HG02852 (cell line): ENCODE measurements around the gene STK10.

Experiments used
- ATAC-seq: cut with Tn5 transposase; IDR thresholded peaks from one replicate; pipeline ENCODE4 v1.9.1; 2021; ENCODE audit warnings: mild to moderate bottlenecking, moderate library complexity; ENCODE audit not compliant: unreplicated experiment

STK10 gene

GRCh38 chr5:172189693-172190296 is 1.8 kb upstream of the STK10 start:
- ATAC-seq, result no peak

DNA sequence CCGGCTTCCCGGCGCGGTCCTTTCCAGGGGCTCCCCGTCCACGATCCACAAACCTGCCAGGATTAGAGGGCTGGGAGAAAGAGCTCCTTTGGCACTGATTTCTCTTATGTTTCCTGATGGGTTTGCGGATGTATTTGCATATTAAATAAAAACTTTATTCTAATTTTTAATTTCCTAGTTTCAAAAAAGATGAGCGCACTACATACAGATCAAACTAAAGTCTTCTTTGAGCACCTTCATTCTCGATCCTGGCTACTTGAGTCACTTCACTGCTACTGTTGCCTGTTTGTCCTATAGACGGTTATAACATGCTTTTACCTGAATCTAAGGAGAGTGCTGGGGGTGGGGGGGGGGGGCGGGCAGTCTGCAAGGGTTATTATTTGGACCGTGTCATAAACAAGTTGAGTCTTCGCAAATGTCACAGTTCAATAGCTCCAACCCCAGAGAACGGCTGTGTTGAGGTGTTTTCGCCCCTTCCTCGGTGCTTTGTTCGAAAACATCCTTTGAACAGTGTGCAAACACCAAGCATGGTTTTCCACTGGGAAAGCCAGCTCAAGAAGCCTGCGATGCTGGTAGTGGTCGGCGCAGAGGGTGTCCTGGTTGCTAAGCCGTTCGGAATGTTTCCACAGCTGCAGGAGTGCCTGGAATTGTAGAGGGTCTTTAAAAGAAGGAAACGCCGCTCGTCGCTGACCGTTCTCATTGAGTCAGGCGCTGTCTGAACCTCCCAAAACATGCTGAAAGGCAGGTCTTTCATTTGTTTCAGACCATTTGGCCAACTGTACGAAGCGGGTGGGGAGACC is 1.1 kb upstream of the STK10 start:
- ATAC-seq, result no peak

DNA sequence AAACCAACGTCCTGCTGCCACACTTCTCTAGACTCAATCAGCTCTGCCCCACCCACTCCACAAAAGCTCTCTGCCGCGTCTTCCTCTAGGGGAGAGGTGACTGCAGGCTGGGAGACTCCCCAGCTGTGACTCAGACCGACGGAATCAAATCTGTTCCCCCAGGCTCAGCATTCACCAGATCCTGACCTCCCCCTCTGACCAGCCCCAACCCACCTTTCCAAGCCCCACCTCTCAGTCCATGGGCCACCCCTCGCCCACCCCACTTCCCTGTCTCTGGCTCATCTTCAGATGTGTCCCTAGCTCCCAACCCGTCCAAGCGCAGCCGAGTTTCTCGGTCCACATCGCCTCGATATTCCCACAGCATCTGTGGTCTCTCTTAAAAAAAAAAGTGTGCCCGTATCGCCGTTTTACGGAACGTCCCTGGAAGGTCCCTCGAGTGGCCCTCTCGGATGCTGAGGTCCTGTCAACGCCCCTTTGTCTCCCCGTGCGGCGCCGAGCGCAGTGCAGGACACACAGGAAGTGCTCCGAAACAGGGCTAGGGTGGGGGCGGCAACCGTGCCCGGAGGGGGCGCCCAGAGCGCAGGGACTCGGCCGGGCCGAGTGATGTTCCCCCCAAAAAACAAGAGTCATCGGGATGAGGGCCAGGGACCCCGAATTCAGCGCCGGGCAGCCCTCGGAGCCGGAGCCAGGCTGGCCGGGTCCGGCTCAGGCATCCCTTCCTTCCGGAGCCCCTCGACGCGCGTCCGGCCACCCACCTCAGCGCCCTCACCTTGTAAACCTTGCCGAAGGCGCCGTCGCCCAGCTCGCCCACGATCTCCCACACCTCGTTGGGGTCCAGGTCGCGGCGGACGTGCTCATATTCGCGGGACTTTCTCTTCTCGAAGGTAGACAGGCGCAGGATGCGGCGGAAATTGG is 649 bp downstream of the STK10 start:
- peak; percentile 27 for ATAC-seq

- ATAC-seq, result no peak
Measured at GRCh38 chr5:172186114-172186695, 1.8 kb downstream of the STK10 start.

GRCh38 chr5:172185096-172185461 is 2.9 kb downstream of the STK10 start:
- ATAC-seq, result no peak

- ATAC-seq, result no peak
Measured at GRCh38 chr5:172183881-172184280, 4.1 kb downstream of the STK10 start.

GRCh38 chr5:172182291-172182690 is 5.7 kb downstream of the STK10 start:
- ATAC-seq, result no peak

DNA sequence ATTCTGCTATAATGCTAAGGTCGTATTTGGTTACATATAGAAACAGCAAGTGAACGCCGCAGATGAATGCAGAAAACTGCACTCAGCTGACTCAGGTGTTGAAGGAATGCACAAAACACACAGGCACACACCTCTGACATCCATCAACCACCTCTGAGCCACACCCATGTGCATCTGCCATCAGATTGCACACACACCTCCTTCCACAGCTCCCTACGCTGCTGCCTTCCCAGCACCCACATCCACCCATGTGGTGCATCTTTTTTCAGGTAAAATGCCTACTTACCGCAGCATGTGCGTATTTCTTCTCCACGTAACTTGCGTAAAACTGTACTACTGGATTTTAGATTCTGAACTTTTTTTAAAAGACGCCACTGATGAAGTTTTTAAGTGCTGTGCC is 7.1 kb downstream of the STK10 start:
- no peak for ATAC-seq

GRCh38 chr5:172178991-172179989 is 8.7 kb downstream of the STK10 start:
- peak; percentile 41 for ATAC-seq

GRCh38 chr5:172178301-172178987 is 9.6 kb downstream of the STK10 start:
- ATAC-seq, result no peak

GRCh38 chr5:172177176-172177575 is 10.8 kb downstream of the STK10 start:
- no peak for ATAC-seq

GRCh38 chr5:172175263-172175719 is 12.7 kb downstream of the STK10 start:
- ATAC-seq, result peak; percentile 43

DNA sequence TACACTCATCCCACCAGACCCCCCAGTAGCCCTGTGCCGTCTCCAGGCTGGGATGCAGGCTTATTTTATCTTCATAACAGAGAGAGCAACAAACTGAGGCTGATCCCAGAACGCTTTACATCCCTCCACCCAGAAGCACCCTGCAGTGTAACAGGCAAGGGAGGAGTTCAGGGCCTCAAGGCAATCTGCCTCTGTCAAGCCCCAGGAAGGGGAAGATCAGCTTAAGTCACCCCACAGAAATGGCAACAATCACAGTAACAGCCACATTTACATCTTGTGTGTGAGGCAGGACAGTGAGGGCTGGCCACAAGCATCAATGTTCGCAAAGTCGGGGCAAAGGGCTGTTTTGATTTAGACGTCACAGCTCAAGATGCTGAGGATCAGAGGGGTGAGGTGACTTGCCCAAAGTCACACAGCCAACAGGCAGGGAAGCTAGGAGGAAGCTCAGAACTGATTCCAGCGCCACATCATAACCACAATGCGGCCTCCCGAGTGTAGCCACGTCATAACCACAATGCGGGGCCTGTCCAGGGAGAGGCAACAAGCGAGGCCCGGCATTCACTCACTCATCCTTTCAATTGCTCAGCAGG is 14.4 kb downstream of the STK10 start:
- no peak for ATAC-seq

DNA sequence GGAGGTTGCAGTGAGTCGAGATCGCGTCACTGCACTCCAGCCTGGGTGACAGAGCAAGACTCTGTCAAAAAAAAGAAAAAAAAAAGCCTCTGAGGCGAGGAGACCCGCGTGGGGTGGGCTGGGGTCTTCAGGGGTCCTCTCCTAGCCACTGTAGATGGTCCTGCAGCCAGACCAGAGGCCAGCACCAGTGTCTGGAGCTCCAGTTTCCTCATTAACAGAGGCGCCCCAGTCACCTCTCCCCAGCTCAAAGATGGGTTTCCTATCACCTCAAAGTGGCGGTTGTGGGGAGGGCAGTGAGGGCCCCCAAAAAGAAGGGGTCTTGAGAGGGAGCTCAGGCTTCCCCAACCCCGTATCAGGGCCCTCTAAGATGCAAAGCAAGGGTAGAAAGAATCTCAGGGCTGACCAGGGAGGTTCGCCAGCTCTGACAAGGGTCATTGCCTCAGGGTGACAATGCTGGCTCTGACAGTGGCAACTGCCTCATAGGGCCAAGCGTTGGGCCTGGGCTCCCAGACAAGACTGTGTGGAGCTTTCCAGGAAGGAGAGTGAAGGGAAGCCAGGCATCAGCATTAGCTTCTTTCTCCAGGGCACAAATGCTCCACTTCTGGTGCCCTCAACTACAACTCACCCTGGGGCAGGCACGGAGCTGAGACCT is 15.0 kb downstream of the STK10 start:
- no peak for ATAC-seq

- ATAC-seq, result no peak
Measured at GRCh38 chr5:172171118-172171517, 16.9 kb downstream of the STK10 start.

DNA sequence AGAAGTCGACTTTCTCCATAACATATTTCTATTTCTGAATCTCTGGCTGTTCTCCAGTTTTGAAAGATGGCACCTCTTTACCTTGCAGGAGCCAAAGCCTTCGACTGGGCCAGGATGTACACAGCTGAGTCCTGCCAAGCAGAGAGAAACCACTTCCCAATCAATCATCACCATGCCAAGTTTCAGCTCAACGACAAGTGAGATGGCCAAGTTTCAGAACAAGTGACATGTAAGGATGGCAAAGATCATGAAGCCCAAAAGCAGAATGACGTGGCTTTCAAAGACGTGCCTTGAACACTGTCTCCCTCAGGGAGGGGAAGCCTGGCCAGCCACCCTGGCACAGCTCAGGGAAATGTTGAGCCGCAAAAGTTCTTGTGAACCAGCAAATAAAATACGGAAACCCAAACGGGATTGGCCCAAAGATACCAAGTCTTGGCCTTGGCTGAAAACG is 17.7 kb downstream of the STK10 start:
- no peak for ATAC-seq

DNA sequence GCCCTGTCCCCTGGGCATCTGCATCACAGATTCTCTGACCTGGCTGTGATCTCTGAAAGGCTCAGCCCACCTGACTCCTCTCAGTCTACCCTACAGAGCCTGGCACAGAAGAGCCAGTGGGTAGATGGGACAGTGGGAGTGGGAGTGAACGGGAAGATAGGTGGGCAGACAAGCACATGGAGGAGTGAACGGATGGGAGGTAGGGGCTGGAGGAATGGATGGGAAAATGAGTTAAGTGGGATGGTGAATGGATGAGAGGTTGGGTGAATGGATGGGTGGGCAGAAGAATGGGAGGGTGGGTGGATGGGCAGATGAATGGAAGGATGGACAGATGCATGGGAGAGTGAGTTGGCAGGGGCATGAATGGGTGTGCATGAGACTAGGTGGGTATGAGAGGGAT is 18.8 kb downstream of the STK10 start:
- ATAC-seq, result no peak

GRCh38 chr5:172168311-172168710 is 19.7 kb downstream of the STK10 start:
- ATAC-seq, result no peak
